ENCODE measurements around the gene POLE4. TPM values are rescaled to one million over a fixed set of nuclear protein-coding genes. Genes with fewer than 3 reads are reported as not detected.

Gene POLE4
- total RNA-seq, 4 donors from 2014 or later = 22.0 to 35.9 (median 28.7) TPM

Other genes with a start within 250 kb of the POLE4 start
- 1 to 10 TPM in 3 of 4 donors, under 1 TPM in 1; 0.97 to 5.3 (median 3.0) TPM for gene HK2, start 124.5 kb upstream of the POLE4 start, total RNA-seq
- 1 to 10 TPM; 1.2 to 6.5 (median 2.7) TPM for gene TACR1, start 240.9 kb downstream of the POLE4 start, total RNA-seq